Sigmoid colon (tissue), 4 donors: ENCODE data around the gene UBXN10.

Source experiments
- CTCF ChIP-seq, 4 experiments: fragments of 450-650 bp in 3 of 4; fragments of 200-600 bp in 1 of 4; IDR thresholded peaks; one replicate each; pipeline ENCODE4 v1.5.1; 2016 to 2019; ENCODE audit warnings: antibody characterized with exemption in 4 of 4, mild to moderate bottlenecking in 3 of 4, moderate library complexity in 2 of 4
- EP300 ChIP-seq, 4 donors: sonication (generic); formaldehyde crosslinking; IDR thresholded peaks; one replicate each; pipeline ENCODE4 v1.6.1; 2017; ENCODE audit warnings: antibody characterized with exemption in 4 of 4
- POLR2A ChIP-seq, 2 donors: fragments of 450-650 bp; IDR thresholded peaks; one replicate each; pipeline ENCODE4 v1.6.1; 2016; ENCODE audit warnings: antibody characterized with exemption in 2 of 2, mild to moderate bottlenecking in 2 of 2, moderate library complexity in 2 of 2
- POLR2AphosphoS5 ChIP-seq, 4 donors: sonication (generic); formaldehyde crosslinking; IDR thresholded peaks; one replicate each; pipeline ENCODE4 v1.6.1; 2017; ENCODE audit warnings: antibody characterized with exemption in 4 of 4

- TF ChIP-seq EP300 (IDR thresholded peaks at IDR 0.05): no peak
- no peak for TF ChIP-seq POLR2A (IDR thresholded peaks at IDR 0.05)
- TF ChIP-seq CTCF (IDR thresholded peaks at IDR 0.05): no peak
- TF ChIP-seq POLR2AphosphoS5 (IDR thresholded peaks at IDR 0.05): no peak
Observed at GRCh38 chr1:20167126-20167525, 18.8 kb upstream of the UBXN10 start.
